M059J (cell line): ENCODE data around the gene MAML3. TPM values are rescaled to one million over a fixed set of nuclear protein-coding genes. Genes with fewer than 3 reads are reported as not detected.

Experiments
- DNase-seq: peaks from one replicate; pipeline ENCODE4 v3.0.0-alpha.2; 2012; ENCODE audit warnings: low read depth
- total RNA-seq: library from RNA; depleted of rRNA; stranded (reverse); fragments of >200 nt; shearing (Covaris generic); gene quantifications from 2 replicates; pipeline ENCODE4 v1.2.3, GENCODE V29; 2014

The MAML3 gene
- total RNA-seq, 1 experiment from 2014 or later: 1.6 TPM

GRCh38 chr4:139901531-139902320 lies 252.3 kb downstream of the MAML3 start:
- DNase-seq: peak; percentile 25

DNA sequence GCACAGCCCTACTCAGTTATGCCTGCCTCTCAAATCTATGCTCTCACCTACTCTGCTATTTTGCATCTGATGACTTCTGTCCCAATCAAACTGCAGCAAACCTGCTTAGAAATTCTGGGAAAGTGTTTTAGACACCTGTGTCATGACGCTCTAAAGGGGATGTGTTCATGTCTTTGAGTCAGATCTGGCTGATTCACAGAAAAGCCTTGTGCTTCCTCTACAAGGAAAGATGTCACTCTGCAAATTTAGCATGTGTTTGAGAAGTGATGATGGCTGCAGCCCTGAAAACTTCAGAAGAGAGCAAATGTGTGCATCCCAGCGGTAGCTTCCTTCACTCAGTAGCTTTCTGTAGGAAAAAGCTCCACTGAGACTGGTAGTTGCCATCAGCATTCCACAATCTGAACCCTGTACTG lies 253.0 kb downstream of the MAML3 start:
- no peak for DNase-seq

DNA sequence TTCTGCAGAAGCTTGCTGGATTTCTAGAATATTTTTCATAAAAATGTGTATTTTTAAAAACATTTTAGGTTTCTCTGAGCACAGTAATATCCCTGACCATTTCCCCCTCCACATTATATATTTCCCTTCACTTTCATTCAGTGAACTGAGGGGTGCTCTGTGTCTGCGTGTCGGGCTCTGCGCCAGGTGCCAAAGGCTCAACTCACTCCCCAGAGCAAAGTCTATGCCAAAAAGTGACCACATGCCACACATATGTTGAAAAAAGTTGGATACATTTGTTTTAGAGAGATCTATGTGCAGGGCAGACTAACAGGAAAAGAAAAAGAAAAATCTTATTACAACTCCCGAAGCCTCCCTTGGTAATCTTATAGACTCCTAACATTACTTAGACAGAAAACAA lies 254.6 kb downstream of the MAML3 start:
- DNase-seq: no peak

DNA sequence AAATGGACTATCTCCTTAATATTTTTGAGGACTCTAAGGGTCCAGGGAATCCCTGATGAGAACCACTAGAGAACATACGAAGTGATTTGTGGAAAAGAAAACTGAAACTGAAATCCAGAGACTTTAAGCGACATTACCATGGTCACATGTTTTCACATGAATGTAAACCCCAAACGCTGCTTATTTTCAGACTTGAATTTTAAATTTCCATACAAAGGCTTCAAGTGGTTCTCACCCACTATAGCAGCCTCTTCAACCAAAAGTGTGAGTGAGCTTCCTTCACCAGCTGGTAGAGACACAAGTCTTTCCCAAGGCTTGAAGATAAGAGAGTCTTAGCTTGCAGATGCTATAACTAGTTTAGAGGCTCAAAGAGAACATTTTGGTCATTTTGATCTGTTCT lies 255.7 kb downstream of the MAML3 start:
- no peak for DNase-seq

DNA sequence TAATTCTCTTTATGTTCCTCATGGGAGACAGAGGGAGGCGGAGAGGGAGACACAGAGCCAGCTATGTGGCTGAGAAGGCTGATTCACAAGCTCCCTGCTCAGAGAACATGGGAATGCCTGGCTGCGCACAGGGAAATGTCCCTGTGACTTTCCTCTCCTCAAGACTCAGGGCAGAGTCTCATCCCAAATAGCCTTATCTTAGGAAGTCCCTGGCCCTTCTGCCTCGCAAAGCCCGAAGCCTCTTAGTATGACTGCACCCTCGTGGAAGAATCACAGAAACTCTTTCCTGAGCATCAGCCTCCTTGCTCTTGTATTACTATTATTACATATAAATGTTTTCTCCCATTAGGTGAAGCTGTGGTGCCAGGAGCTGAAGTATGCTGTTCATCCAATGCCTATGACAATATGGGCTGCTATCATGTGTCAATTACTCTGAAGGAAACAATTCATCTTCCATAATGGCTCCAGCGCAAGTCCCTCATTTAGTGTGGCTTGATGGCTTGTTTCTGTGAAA lies 257.8 kb downstream of the MAML3 start:
- DNase-seq: no peak

GRCh38 chr4:139893801-139894200 lies 260.2 kb downstream of the MAML3 start:
- DNase-seq: no peak

DNA sequence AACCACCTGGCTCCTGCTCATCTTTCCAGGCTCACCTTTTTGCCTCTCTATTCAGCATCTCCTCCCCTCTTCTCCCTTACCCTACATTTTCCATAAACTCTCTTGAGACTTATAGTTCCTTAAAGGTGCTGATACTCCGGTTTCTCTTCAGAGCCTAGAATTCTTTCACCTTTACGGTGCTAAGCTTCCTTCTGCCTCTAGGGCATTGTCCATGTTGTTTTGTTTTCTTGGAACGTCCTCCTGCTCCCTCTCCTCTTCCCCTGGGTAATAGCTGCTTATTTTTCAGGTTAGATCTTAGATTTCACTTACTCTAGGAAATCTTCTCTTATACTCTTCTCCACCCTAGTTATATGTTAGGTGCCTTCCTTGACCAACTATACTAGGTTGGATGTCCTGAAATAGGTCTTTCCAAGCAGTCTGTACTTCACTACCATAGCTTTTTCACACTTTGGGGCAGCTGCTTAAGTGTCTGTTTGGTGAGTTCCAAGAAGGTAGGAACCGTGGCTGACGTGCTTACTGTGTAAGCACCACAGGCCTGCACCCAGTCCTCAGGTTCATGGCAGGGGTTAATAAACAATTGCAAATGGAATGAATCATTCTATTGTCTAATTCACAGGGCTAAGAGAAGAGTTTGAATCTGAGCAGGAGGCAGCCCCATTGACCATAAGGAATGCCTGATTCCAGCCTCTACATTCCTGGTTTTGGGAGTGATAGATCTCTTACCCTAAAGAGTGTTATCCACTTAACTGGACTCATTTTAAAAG lies 260.8 kb downstream of the MAML3 start:
- peak; percentile 23 for DNase-seq

GRCh38 chr4:139890816-139891215 lies 263.2 kb downstream of the MAML3 start:
- DNase-seq: peak; percentile 32

- DNase-seq: no peak
Measured at GRCh38 chr4:139889901-139890300, 264.1 kb downstream of the MAML3 start.

- no peak for DNase-seq
Measured at GRCh38 chr4:139889264-139889663, 264.7 kb downstream of the MAML3 start.

DNA sequence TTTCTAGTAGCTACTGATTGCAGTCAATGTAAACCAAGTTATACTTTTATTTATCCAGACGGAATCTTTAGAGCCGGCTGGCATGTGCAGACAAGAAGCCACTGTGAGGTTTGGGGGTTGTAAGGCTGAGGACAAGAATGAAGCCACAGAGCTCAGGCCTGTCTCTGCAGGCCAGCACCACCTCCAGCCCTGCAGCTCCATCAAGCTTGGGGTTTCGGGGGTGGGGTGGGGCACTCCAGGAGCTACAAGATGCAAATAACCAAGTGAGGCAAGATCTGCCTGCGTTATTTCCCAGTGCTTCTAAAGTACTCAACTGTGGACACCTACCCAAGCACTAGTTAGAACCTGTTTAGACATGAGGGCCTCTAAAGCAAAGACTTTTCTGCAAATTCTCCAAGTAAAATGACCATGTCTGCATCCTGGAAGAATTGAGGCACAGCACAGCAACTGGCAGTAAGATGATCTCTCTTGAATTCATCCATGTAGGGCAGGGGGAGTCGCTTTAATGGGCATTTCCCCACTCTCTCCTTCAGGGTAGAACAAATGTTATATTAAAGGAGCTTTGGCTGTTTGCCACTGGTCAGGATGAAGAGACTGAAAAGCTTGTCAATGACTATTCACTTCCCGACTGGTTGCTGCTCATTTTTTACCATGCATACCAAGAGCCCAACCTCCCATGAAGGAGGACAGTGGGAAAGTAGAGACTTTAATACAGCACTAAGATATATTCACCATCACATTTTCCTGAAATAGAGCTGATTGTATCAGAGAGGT lies 265.8 kb downstream of the MAML3 start:
- DNase-seq: peak; percentile 12

DNA sequence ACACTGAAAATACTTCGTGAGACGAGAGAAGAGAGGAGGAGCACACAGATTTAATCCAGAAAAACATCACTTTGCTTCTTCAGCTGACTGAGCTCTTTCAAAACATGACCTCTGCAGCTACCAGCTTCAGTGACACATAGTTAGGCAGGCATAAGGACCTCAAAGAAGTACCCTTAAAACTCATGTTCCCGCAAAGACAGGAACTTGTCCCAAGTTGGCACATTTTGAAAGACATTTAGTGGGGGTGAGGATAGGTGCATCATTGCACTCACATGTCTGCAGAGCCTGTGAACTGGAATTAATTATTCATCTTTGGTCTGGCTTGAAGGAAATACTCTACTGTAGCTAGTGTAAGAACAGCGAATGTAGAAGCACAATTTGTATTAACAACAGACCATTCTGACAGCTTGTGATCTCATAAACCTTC lies 266.6 kb downstream of the MAML3 start:
- no peak for DNase-seq

DNA sequence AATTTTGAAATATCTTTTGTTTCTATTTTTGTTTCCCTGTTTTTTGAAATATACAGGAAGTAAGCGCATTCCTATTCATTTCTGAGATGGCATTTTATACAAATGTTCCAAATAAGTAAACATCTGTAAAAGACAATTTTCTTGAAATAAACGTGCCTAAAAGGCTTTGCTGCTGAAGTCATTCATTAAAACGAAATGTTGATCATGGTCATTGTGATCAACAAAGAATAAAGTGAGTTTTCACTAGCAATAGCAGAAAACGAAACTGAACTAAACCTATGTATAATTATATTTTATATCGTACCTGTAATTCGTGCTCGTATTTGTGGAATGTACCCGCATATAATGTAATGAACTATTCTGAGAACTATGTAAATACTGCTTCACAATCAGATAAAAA lies 267.2 kb downstream of the MAML3 start:
- no peak for DNase-seq

DNA sequence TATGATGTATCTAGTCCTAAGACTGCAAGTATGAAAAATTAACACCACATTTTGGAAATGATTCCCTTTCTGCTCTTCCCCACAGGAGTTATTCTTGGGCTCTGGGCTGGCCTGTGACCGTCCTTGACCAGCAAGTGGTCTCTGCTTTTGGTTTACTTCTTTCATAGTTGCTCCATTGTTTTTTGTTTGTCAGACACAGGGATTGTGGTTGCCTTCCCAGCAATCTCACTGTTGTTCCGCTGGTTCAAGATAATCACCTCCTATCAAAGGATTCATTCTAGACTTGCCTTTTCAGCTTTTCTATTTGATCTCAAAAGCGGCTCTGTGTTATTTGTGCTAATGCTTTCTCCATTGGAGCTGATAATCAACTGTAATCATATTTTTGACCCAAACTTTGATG lies 269.5 kb downstream of the MAML3 start:
- no peak for DNase-seq

GRCh38 chr4:139880841-139881240 lies 273.1 kb downstream of the MAML3 start:
- no peak for DNase-seq

- DNase-seq: no peak
Measured at GRCh38 chr4:139878050-139878449, 275.9 kb downstream of the MAML3 start.

DNA sequence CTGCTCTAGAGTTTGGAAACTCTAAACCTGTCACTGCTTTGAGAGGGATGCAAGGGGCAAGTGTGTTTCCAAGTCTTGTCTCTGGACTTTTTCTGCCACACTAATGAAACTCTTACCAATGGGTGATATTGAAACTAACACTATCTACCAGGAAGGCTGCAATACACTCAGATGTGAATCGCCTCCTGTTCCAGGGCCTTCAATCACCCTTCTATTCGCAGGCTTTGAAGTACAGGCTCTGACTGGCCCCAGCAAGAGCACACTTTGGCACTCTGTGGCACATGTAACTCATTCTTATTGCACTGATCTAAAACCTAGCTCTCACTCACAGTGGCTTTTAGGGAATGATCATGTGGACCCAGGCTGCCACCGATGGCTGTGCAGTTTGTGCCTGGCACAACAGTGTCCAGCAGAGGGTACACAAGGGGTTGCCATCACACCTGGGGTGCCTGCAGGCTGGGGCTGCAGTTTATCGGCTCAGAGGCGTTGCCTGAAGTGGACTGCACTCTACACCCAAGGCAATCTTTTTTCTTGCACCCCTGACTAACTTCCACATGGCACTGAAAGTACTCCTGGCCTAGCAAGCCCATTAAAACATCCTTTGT lies 277.5 kb downstream of the MAML3 start:
- DNase-seq: no peak

DNA sequence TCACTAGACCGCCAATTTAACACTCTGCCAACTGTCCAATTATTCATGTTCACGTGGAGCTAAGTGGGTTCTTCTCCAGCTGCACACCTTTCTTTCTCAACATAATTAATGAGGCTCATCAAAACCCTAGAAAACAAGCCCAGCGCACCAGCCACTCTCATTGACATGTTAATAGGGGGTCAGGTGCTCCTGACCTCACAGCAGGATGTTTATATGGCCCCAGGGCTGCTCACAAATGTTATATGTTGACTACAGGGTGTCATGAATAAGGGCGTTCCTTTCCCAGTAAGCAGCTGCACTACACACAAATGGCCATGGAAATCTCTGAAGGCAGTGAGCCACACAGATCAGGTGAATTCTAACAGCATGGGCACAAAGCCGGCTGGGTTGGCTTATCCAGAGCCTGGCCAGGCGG lies 278.6 kb downstream of the MAML3 start:
- DNase-seq: peak; percentile 35

- DNase-seq: peak; percentile 14
Measured at GRCh38 chr4:139873111-139873860, 280.7 kb downstream of the MAML3 start.

DNA sequence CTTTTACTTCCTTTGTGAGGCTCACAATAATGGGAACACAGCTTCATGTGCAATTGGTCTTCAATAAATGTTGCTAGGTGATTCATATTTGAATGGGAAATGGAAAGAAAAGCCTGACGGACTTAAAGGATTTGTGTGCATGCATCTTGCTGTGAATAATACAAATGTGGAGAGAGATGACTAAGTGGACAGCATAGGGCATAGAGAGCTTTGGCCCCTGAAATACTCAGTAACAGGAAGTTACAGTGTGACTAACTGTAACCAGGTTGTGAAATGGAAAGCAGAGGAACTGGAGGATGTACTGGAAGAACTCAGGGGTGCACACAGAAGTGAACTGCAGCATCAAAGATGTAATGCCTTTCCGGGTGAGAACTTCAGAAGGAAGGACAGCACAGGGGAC lies 281.7 kb downstream of the MAML3 start:
- DNase-seq: peak; percentile 88

DNA sequence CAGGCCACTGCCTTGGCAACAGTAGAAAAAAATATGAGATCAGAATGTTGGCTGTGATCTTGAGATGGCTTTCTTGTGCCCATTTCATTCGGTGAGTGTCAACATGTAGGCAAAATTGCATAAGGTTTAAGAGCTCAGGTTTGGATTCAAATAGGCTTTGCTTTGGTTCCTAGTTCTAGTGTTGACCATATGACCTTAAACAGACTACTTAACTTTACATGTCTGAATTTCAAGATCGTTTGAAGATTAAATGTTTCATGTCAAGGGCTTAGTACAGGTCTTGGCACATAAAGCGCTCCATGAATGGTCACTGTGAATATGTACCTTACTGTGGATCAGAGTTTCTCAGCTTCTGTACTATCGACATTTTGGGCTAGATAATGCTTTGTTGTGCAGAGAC lies 284.2 kb downstream of the MAML3 start:
- DNase-seq: no peak
